GM19395 (cell line): ENCODE data around the gene GNG8.

Experiments
- ATAC-seq: cut with Tn5 transposase; IDR thresholded peaks from one replicate; pipeline ENCODE4 v1.9.1; 2021; ENCODE audit warnings: mild to moderate bottlenecking, moderate library complexity; ENCODE audit not compliant: unreplicated experiment

GNG8 gene

GRCh38 chr19:46621191-46622117 is 14.5 kb downstream of the GNG8 start:
- no peak for ATAC-seq

- no peak for ATAC-seq
Observed at GRCh38 chr19:46620716-46621115, 15.3 kb downstream of the GNG8 start.

- ATAC-seq, result no peak
Observed at GRCh38 chr19:46620267-46620666, 15.7 kb downstream of the GNG8 start.

GRCh38 chr19:46618670-46619231 is 17.3 kb downstream of the GNG8 start:
- ATAC-seq, result no peak

- no peak for ATAC-seq
Observed at GRCh38 chr19:46617601-46618000, 18.4 kb downstream of the GNG8 start.

- no peak for ATAC-seq
Observed at GRCh38 chr19:46616631-46617322, 19.2 kb downstream of the GNG8 start.

GRCh38 chr19:46615966-46616365 is 20.0 kb downstream of the GNG8 start:
- no peak for ATAC-seq

GRCh38 chr19:46614114-46614722 is 21.8 kb downstream of the GNG8 start:
- ATAC-seq, result no peak

GRCh38 chr19:46613525-46613924 is 22.5 kb downstream of the GNG8 start:
- ATAC-seq, result no peak

GRCh38 chr19:46611776-46612175 is 24.2 kb downstream of the GNG8 start:
- no peak for ATAC-seq

- no peak for ATAC-seq
Observed at GRCh38 chr19:46610851-46611770, 24.9 kb downstream of the GNG8 start.

- no peak for ATAC-seq
Observed at GRCh38 chr19:46610413-46610775, 25.6 kb downstream of the GNG8 start.

GRCh38 chr19:46609511-46610412 is 26.2 kb downstream of the GNG8 start:
- ATAC-seq, result no peak

- no peak for ATAC-seq
Observed at GRCh38 chr19:46608581-46609345, 27.2 kb downstream of the GNG8 start.

GRCh38 chr19:46608178-46608577 is 27.8 kb downstream of the GNG8 start:
- no peak for ATAC-seq

- no peak for ATAC-seq
Observed at GRCh38 chr19:46607448-46607841, 28.6 kb downstream of the GNG8 start.

GRCh38 chr19:46606681-46607447 is 29.1 kb downstream of the GNG8 start:
- ATAC-seq, result no peak

- ATAC-seq, result no peak
Observed at GRCh38 chr19:46606019-46606418, 30.0 kb downstream of the GNG8 start.
